Chondrocyte (in vitro differentiated cells): Measurements from ENCODE around the gene FAM83E. TPM values are rescaled to one million over a fixed set of nuclear protein-coding genes. Genes with fewer than 3 reads are reported as not detected.
"Not testable (repeated sequence)": the region's sequence is repeated elsewhere in the genome, so short reads cannot be mapped to it uniquely, and the experiment has no call there.

Source experiments
- DNase-seq: peaks from one replicate; pipeline ENCODE4 v3.0.0; 2021; ENCODE audit warnings: mixed read lengths, low spot score
- H3K27ac Mint-ChIP-seq: one replicate; pipeline ENCODE4 v1.8.0; 2021; ENCODE audit warnings: mild to moderate bottlenecking, moderate library complexity, mixed read lengths; ENCODE audit not compliant: unreplicated experiment
- H3K27me3 Mint-ChIP-seq: 2 replicates; pipeline ENCODE4 v1.8.0; 2021; ENCODE audit warnings: low read depth, mixed read lengths
- H3K36me3 Mint-ChIP-seq: 2 replicates; pipeline ENCODE4 v1.8.0; 2021; ENCODE audit warnings: low read depth, mixed read lengths
- H3K4me1 Mint-ChIP-seq: 2 replicates; pipeline ENCODE4 v1.8.0; 2021; ENCODE audit warnings: low read depth, mild to moderate bottlenecking, mixed read lengths
- H3K4me3 Mint-ChIP-seq: one replicate; pipeline ENCODE4 v1.8.0; 2021; ENCODE audit warnings: mild to moderate bottlenecking, moderate library complexity, mixed read lengths; ENCODE audit not compliant: unreplicated experiment
- H3K9me3 Mint-ChIP-seq: 2 replicates; pipeline ENCODE4 v1.8.0; 2021; ENCODE audit warnings: low read depth, mixed read lengths
- total RNA-seq: library from RNA; stranded (reverse); gene quantifications from 3 replicates; pipeline ENCODE4 v1.2.1, GENCODE V29; 2021
- TF ChIP-seq, protein P1 (sequence below): fragments of 200-600 bp; sonication (generic); IDR thresholded peaks from 2 replicates; pipeline ENCODE4 v1.5.0; 2021; ENCODE audit warnings: antibody characterized with exemption, mild to moderate bottlenecking, moderate library complexity

FAM83E gene
- total RNA-seq, 1 donor from 2014 or later, result 0.67 TPM

DNA sequence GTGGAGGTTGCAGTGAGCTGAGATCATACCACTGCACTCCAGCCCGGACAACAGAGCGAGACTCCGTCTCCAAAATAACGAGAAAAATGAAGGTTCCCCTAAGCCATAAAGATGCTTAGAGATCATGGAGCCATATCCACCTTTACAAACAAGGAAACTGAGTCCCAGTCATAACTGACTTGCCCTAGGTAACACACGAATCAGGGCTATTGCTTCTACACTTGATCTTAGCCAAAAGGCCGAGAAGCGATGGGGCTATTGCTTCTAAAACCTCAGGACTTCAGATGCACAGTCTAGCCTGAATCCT is 19.1 kb upstream of the FAM83E start:
- Mint-ChIP-seq H3K4me3 (peak overlapping the region; percentile 33), H3K36me3 (no peaks in the 10 kb centered on the region), H3K27ac (peak overlapping the region; percentile 86), H3K27me3 (no peaks in the 10 kb centered on the region), H3K4me1 (peaks cover 59% of the 10 kb centered on the region), H3K9me3 (no peaks in the 10 kb centered on the region)
- no peak for DNase-seq
- TF ChIP-seq, protein P1, sequence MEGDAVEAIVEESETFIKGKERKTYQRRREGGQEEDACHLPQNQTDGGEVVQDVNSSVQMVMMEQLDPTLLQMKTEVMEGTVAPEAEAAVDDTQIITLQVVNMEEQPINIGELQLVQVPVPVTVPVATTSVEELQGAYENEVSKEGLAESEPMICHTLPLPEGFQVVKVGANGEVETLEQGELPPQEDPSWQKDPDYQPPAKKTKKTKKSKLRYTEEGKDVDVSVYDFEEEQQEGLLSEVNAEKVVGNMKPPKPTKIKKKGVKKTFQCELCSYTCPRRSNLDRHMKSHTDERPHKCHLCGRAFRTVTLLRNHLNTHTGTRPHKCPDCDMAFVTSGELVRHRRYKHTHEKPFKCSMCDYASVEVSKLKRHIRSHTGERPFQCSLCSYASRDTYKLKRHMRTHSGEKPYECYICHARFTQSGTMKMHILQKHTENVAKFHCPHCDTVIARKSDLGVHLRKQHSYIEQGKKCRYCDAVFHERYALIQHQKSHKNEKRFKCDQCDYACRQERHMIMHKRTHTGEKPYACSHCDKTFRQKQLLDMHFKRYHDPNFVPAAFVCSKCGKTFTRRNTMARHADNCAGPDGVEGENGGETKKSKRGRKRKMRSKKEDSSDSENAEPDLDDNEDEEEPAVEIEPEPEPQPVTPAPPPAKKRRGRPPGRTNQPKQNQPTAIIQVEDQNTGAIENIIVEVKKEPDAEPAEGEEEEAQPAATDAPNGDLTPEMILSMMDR, result no peak

DNA sequence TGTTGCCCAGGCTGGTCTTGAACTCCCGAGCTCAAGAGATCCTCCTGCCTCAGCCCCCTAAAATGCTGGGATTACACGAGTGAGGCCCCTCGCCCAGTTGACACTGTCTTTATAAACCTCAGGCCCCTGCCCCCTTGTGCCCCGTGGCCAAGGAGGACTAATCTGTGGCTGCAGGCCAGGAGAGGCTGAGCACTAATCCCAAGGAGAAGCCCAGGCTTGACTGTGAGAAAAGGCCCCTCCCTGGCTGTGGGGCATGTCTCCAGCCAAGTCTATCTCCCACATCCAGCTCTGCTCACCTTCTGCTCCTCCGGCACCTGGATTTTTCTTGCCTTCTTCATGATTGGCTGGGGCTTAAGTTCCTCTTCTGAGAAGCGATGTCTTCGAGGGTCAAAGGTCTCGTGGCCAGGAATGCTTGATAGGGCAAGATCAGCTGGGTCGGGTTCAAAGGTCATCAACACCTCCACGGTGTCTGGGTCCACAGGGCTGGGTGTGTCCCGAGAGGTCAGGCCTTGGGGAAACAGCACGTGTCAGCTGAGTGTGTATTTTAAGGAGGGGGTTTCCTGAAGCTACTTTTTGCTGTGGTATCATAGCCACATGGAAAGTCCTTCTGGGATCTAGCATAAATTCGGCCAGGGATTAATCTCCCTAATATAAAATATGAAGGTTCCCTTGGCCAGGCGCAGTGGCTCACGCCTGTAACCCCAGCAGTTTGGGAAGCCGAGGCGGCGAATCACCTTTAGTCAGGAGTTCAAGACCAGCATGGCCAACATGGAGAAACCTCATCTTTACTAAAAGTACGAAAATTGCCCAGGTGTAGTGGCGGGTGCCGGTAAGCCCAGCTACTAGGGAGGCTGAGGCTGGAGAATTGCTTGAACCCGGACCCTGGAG is 18.5 kb upstream of the FAM83E start:
- Mint-ChIP-seq H3K4me1 (peaks cover 53% of the 10 kb centered on the region), H3K27me3 (no peaks in the 10 kb centered on the region), H3K4me3 (no peak overlapping the region), H3K36me3 (no peaks in the 10 kb centered on the region), H3K27ac (no peak overlapping the region), H3K9me3 (no peaks in the 10 kb centered on the region)
- TF ChIP-seq, protein P1, result no peak
- DNase-seq, result no peak

DNA sequence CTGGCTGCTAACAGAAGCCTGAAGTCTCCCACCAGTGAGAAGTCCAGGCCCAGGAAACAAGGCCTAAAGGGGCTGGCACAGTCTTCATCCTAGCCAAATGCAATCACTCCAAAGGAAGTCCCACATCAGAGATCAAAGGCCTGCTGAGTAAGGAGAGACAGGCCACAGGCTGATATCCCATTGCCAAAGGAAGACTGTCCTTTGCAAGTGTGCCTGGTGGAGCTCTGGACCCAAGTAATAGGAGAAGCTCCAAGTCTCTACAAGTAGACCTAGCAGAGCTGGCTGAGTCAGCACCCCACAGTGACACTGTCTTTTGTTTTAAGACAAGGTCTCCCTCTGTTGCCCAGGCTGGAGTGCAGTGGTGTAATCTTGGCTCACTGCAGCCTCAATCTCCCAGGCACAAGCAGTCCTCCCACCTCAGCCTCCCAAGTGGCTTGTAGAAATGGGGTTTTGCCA is 17.8 kb upstream of the FAM83E start:
- no peaks in the 10 kb centered on the region for H3K27me3 Mint-ChIP-seq
- H3K36me3 Mint-ChIP-seq, result no peaks in the 10 kb centered on the region
- no peaks in the 10 kb centered on the region for H3K9me3 Mint-ChIP-seq
- H3K4me3 Mint-ChIP-seq, result no peak overlapping the region
- H3K4me1 Mint-ChIP-seq, result peaks cover 47% of the 10 kb centered on the region
- TF ChIP-seq, protein P1, result no peak
- DNase-seq, result no peak
- peak overlapping the region; percentile 5 for H3K27ac Mint-ChIP-seq

DNA sequence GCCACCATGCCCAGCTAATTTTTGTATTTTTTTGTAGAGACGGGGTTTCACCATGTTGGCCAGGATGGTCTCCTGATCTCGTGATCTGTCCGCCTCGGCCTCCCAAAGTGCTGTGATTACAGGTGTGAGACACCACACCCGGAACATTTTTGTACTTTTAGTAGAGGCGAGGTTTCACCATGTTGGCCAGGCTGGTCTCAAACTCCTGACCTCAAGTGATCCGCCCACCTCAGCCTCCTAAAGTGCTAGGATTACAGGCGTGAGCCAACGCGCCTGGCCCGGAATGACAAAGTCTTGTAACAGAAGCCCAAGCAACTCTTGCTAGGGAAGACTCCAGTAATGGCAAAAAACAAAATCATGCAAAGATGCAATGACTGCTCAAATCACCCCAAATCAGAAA is 17.4 kb upstream of the FAM83E start:
- H3K4me3 Mint-ChIP-seq, H3K36me3 Mint-ChIP-seq: not testable (repeated sequence)
- H3K4me1 Mint-ChIP-seq, result peaks cover 43% of the 10 kb centered on the region

DNA sequence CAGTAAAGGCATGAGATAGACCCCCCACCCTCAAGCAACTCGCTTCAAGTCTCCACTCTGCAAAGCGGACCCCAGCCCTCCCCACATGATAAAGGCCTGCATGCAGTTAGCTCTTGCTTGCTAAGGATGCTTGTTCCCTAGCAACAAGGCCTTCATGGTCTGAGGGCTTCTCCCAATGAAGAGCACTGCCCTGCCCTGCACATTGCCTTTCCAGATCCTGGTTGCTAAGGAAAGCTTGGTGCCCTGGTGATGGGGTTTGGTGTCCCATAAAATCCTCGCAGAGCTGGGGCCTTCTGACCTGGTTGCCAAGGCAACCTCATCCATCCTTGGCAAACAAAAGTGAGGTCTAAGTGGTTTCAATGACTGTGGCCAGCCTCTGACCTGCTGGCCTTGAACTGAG is 16.3 kb upstream of the FAM83E start:
- TF ChIP-seq, protein P1, result no peak
- no peaks in the 10 kb centered on the region for H3K36me3 Mint-ChIP-seq
- H3K27me3 Mint-ChIP-seq, result no peaks in the 10 kb centered on the region
- no peaks in the 10 kb centered on the region for H3K9me3 Mint-ChIP-seq
- H3K4me3 Mint-ChIP-seq, result no peak overlapping the region
- DNase-seq, result no peak
- H3K4me1 Mint-ChIP-seq, result peaks cover 40% of the 10 kb centered on the region
- peak overlapping the region; percentile 83 for H3K27ac Mint-ChIP-seq

More for the DNA sequence above, 17.4 kb upstream of the FAM83E start:
- not testable (repeated sequence) for H3K9me3 Mint-ChIP-seq, DNase-seq, H3K27me3 Mint-ChIP-seq
- H3K27ac Mint-ChIP-seq, result peak overlapping the region; percentile 5
